Right lobe of liver (tissue), 6 donors: ENCODE measurements around the gene OOSP2. TPM values are rescaled to one million over a fixed set of nuclear protein-coding genes. Genes with fewer than 3 reads are reported as not detected.
"Not testable (repeated sequence)": the region's sequence is repeated elsewhere in the genome, so short reads cannot be mapped to it uniquely, and the experiment has no call there.

Experiments
- ATAC-seq, 4 donors: fragments of 200-7000 bp; cut with Tn5 transposase; one replicate each; pipeline ENCODE4 v1.9.1; 2020; ENCODE audit warnings: mild to moderate bottlenecking in 4 of 4, moderate library complexity in 4 of 4
- DNase-seq, 3 donors: peaks; one replicate each; pipeline ENCODE4 v3.0.0-alpha.2; 2020
- H3K27ac ChIP-seq, 3 donors: fragments of 200-600 bp; one replicate each; pipeline ENCODE4 v1.8.0; 2022
- H3K27me3 ChIP-seq, 2 donors: fragments of 200-600 bp; one replicate each; pipeline ENCODE4 v1.8.0; 2022
- H3K36me3 ChIP-seq, 4 donors: fragments of 200-600 bp; sonication (generic) in 1 of 4; one replicate each; pipeline versions ENCODE4 v1.5.1 to v1.8.0; 2017 to 2022; ENCODE audit warnings: control low read depth in 1 of 4
- H3K4me1 ChIP-seq, 4 donors: fragments of 200-600 bp; sonication (generic) in 1 of 4; one replicate each; pipeline versions ENCODE4 v1.5.1 to v1.8.0; 2017 to 2022; ENCODE audit warnings: control low read depth in 1 of 4
- H3K4me3 ChIP-seq, 3 donors: fragments of 200-600 bp; one replicate each; pipeline ENCODE4 v1.8.0; 2022
- H3K9me3 ChIP-seq, 4 donors: fragments of 200-600 bp; sonication (generic) in 1 of 4; one replicate each; pipeline versions ENCODE4 v1.5.1 to v1.8.0; 2017 to 2022; ENCODE audit warnings: control low read depth in 1 of 4
- POLR2A ChIP-seq: fragments of 450-650 bp; IDR thresholded peaks from one replicate; pipeline ENCODE4 v1.6.1; 2017; ENCODE audit warnings: antibody characterized with exemption, mild to moderate bottlenecking
- whole genome bisulfite sequencing: methylation state at CpG from one replicate; pipeline ENCODE4 v1.1.6; 2018; ENCODE audit warnings: low coverage, low lambda C conversion rate; ENCODE audit not compliant: insufficient coverage; ENCODE audit errors: missing lambda C conversion rate; 5-methylcytosine and 5-hydroxymethylcytosine counted together
- intact Hi-C, 2 donors: fragments of 100-400 bp; cut with DNase I; formaldehyde crosslinking; loops; one replicate each; pipeline versions ENCODE4 v1.11.2 to v1.14.1; 2022
- total RNA-seq, 6 experiments: library from RNA; depleted of rRNA in 2 of 6; stranded (reverse); fragments of >200 nt in 2 of 6; fragmentation: NEBNext Ultra II Directional in 3 of 6; extraction: Animal tissue kit (Norgen Biotek cat#: 25700) in 3 of 6; gene quantifications; one replicate each; pipeline versions ENCODE4 v1.1.0 to v1.2.4, GENCODE V29; 2016 to 2023
- TF ChIP-seq, protein P1 (sequence below), 4 donors: fragments of 200-600 bp in 3 of 4; fragments of 450-650 bp in 1 of 4; IDR thresholded peaks; one replicate each; pipeline versions ENCODE4 v1.5.1 to v1.8.0; 2016 to 2022; ENCODE audit warnings: antibody characterized with exemption in 4 of 4, mild to moderate bottlenecking in 2 of 4
- donor health status: DM: no; HTN: yes; CAD: no.
- donor health status: DM: no; HTN: no; CAD: no.
- donor health status: DM: no; HTN: no; CAD: no.
- donor health status: DM: no; HTN: yes; CAD: no.
- donor health status: DM: no; HTN: yes; CAD: no.

The OOSP2 gene
- total RNA-seq, 6 experiments from 2014 or later: not detected

DNA sequence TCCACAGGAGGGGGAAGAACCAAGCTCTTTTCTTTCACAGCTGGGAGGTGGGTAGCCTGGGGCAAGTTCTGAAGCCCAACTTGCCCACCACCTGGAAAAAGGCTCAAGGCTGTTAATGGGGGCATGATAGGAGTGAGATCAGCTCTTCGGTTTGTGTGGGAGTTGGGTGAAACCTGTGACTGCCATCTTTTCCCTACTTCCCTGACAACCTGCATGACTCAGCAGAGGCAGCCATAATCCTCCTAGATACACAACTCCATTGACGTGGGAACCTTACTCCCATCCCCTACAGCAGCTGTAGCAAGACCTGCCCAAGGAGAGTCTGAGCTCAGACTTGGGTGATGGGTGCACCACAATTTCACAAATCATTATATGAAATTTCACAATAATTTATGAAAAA is 36.5 kb upstream of the OOSP2 start:
- intact Hi-C loops: no loop called here
- no peaks in the 10 kb centered on the region for H3K9me3 ChIP-seq
- H3K4me3 ChIP-seq: no peak overlapping the region
- H3K27ac ChIP-seq: no peak overlapping the region
- DNase-seq: no peak
- WGBS: 40% methylated on average over 1 of the region's 2 CpGs
- no peaks in the 10 kb centered on the region for H3K27me3 ChIP-seq
- no peak for TF ChIP-seq POLR2A
- TF ChIP-seq, protein P1, sequence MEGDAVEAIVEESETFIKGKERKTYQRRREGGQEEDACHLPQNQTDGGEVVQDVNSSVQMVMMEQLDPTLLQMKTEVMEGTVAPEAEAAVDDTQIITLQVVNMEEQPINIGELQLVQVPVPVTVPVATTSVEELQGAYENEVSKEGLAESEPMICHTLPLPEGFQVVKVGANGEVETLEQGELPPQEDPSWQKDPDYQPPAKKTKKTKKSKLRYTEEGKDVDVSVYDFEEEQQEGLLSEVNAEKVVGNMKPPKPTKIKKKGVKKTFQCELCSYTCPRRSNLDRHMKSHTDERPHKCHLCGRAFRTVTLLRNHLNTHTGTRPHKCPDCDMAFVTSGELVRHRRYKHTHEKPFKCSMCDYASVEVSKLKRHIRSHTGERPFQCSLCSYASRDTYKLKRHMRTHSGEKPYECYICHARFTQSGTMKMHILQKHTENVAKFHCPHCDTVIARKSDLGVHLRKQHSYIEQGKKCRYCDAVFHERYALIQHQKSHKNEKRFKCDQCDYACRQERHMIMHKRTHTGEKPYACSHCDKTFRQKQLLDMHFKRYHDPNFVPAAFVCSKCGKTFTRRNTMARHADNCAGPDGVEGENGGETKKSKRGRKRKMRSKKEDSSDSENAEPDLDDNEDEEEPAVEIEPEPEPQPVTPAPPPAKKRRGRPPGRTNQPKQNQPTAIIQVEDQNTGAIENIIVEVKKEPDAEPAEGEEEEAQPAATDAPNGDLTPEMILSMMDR (IDR thresholded peaks at IDR 0.05): no peak
- H3K36me3 ChIP-seq: no peaks in the 10 kb centered on the region
- no peaks in the 10 kb centered on the region for H3K4me1 ChIP-seq
- ATAC-seq: no peak

DNA sequence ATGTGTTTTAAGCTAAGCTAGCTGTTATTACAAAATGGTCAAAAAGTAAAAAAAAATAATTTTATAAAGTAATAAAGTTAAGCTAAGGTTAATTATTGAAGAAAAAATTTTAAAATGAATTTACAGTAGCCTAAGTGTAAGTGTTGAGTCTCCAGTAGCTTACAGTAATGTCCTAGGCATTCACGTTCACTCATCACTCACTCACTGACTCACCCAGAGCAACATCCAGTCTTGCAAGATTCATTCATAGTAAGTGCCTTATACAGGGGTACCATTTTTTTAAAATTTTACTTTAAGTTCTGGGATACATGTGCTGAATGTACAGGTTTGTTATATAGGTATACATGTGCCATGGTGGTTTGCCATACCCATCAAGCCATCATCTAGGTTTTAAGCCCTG is 34.8 kb upstream of the OOSP2 start:
- H3K27ac ChIP-seq: no peak overlapping the region
- H3K4me3 ChIP-seq: no peak overlapping the region
- ATAC-seq: no peak
- DNase-seq: no peak
- H3K36me3 ChIP-seq: no peaks in the 10 kb centered on the region
- H3K4me1 ChIP-seq: no peaks in the 10 kb centered on the region
- H3K9me3 ChIP-seq: no peaks in the 10 kb centered on the region
- 59% methylated on average over 1 of the region's 1 CpG for WGBS
- TF ChIP-seq POLR2A: no peak
- TF ChIP-seq, protein P1 (IDR thresholded peaks at IDR 0.05): no peak
- H3K27me3 ChIP-seq: no peaks in the 10 kb centered on the region
- intact Hi-C loops: no loop called here

DNA sequence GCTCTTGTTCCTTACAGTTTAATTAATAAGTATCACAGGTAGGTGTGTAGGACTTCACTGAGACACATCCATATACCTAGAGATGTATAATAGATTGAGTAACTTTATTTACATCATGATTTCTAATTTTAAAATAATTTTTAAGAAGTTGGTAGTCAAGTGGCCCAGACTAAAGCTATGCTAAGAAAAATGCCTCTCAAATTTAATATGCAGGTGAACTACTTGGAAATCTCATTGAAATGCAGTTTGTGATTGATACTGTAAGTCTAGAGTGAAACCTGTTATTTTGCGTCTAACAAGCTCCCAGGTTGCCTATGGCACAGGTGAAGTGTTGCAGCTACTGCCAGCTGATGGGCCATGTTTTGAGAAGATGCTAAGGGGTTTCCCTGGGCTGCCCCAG is 23.3 kb upstream of the OOSP2 start, which contains the start of gene OOSP4B:
Gene OOSP4B, plus strand, starts transcription at position 301 of the 400 bp plus-strand sequence.
- no peaks in the 10 kb centered on the region for H3K4me1 ChIP-seq
- WGBS: no CpG with 5 or more reads among the region's 1 CpG
- ATAC-seq (no peak), DNase-seq (no peak)
- intact Hi-C loops: no loop called here
- H3K4me3 ChIP-seq: no peak within 1 kb of the TSS
- H3K27me3 ChIP-seq: no peaks in the 10 kb centered on the region
- H3K9me3 ChIP-seq: no peaks in the 10 kb centered on the region
- H3K27ac ChIP-seq: no peak within 1 kb of the TSS
- TF ChIP-seq POLR2A: no peak
- TF ChIP-seq, protein P1 (IDR thresholded peaks at IDR 0.05): no peak
- no peaks in the 10 kb centered on the region for H3K36me3 ChIP-seq

DNA sequence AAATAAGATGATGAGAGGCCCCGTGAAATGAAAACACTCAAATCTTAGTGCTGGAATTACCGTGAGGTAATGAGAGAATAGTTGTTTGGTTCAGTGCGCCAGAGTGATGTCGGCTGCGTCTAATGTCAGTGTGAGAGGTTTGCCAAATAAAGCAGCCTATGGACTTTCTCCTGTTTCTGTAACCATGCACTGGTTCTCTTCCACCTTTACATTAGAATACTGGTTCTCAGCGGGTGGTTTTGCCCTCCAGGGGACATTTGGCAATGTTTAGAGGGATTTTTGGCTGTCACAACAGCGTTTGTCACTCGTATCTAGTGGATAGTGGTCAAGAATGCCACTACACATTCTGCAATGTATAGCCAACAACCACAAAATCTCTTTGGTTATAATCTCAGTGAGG is 22.2 kb upstream of the OOSP2 start:
- intact Hi-C loops: no loop called here
- H3K4me3 ChIP-seq: no peak overlapping the region
- no peaks in the 10 kb centered on the region for H3K36me3 ChIP-seq
- ATAC-seq: no peak
- 53% methylated on average over 7 of the region's 8 CpGs for WGBS
- no peak for TF ChIP-seq POLR2A
- TF ChIP-seq, protein P1 (IDR thresholded peaks at IDR 0.05): no peak
- DNase-seq: no peak
- no peak overlapping the region for H3K27ac ChIP-seq
- no peaks in the 10 kb centered on the region for H3K27me3 ChIP-seq
- H3K4me1 ChIP-seq: no peaks in the 10 kb centered on the region
- no peaks in the 10 kb centered on the region for H3K9me3 ChIP-seq

DNA sequence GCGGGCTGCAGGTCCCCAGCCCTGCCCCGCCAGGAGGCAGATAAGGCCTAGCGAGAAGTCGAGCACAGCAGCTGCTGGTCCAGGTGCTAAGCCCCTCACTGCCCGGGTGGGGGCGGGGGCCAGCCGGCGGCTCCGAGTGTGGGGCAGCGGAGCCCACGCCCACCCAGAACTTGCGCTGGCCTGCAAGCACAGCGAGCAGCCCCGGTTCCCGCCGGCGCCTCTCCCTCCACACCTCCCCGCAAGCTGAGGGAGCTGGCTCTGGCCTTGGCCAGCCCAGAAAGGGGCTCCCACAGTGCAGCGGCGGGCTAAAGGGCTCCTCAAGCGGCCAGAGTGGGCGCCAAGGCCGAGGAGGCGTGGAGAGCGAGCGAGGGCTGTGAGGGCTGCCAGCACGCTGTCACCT is 19.8 kb upstream of the OOSP2 start:
- intact Hi-C loops, H3K4me3 ChIP-seq, H3K27ac ChIP-seq, H3K36me3 ChIP-seq, H3K9me3 ChIP-seq, H3K4me1 ChIP-seq, ATAC-seq, DNase-seq, H3K27me3 ChIP-seq: not testable (repeated sequence)
- no CpG with 5 or more reads among the region's 27 CpGs for WGBS
